CD4-positive, alpha-beta T cell treated with Interleukin-15 for 4 hours (primary cell): ENCODE data around the gene ELOVL6.

Experiments used
- DNase-seq: peaks from one replicate; pipeline ENCODE4 v3.0.0-alpha.2; 2020; ENCODE audit warnings: low spot score

ELOVL6 gene

GRCh38 chr4:110025056-110025455 is 173.4 kb downstream of the ELOVL6 start:
- no peak for DNase-seq

- no peak for DNase-seq
Measured at GRCh38 chr4:110022457-110022856, 176.0 kb downstream of the ELOVL6 start.

GRCh38 chr4:110020646-110021443 is 177.6 kb downstream of the ELOVL6 start:
- no peak for DNase-seq

GRCh38 chr4:110020139-110020538 is 178.3 kb downstream of the ELOVL6 start:
- no peak for DNase-seq

GRCh38 chr4:110019153-110019552 is 179.3 kb downstream of the ELOVL6 start:
- DNase-seq: no peak

- no peak for DNase-seq
Measured at GRCh38 chr4:110014233-110014632, 184.2 kb downstream of the ELOVL6 start.

- no peak for DNase-seq
Measured at GRCh38 chr4:110012917-110013316, 185.5 kb downstream of the ELOVL6 start.

- no peak for DNase-seq
Measured at GRCh38 chr4:110010797-110011196, 187.6 kb downstream of the ELOVL6 start.

- DNase-seq: no peak
Measured at GRCh38 chr4:110009550-110009949, 188.9 kb downstream of the ELOVL6 start.

GRCh38 chr4:110008540-110008939 is 189.9 kb downstream of the ELOVL6 start:
- DNase-seq: no peak

- DNase-seq: no peak
Measured at GRCh38 chr4:110007217-110007616, 191.2 kb downstream of the ELOVL6 start.

- peak; percentile 63 for DNase-seq
Measured at GRCh38 chr4:110005461-110006056, 192.9 kb downstream of the ELOVL6 start.

GRCh38 chr4:110004556-110004955 is 193.9 kb downstream of the ELOVL6 start:
- DNase-seq: no peak

- DNase-seq: no peak
Measured at GRCh38 chr4:110003401-110004187, 194.8 kb downstream of the ELOVL6 start.

- no peak for DNase-seq
Measured at GRCh38 chr4:110002326-110002725, 196.1 kb downstream of the ELOVL6 start.

- no peak for DNase-seq
Measured at GRCh38 chr4:109999585-109999912, 198.9 kb downstream of the ELOVL6 start.

- peak; percentile 74 for DNase-seq
Measured at GRCh38 chr4:109998867-109999584, 199.4 kb downstream of the ELOVL6 start.

GRCh38 chr4:109996526-109996925 is 201.9 kb downstream of the ELOVL6 start:
- no peak for DNase-seq
